ENCODE measurements around the gene MAPKBP1.

- TF ChIP-seq, protein P1, sequence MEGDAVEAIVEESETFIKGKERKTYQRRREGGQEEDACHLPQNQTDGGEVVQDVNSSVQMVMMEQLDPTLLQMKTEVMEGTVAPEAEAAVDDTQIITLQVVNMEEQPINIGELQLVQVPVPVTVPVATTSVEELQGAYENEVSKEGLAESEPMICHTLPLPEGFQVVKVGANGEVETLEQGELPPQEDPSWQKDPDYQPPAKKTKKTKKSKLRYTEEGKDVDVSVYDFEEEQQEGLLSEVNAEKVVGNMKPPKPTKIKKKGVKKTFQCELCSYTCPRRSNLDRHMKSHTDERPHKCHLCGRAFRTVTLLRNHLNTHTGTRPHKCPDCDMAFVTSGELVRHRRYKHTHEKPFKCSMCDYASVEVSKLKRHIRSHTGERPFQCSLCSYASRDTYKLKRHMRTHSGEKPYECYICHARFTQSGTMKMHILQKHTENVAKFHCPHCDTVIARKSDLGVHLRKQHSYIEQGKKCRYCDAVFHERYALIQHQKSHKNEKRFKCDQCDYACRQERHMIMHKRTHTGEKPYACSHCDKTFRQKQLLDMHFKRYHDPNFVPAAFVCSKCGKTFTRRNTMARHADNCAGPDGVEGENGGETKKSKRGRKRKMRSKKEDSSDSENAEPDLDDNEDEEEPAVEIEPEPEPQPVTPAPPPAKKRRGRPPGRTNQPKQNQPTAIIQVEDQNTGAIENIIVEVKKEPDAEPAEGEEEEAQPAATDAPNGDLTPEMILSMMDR (conservative IDR thresholded peaks at IDR 0.05; ENCODE audit: low read depth, low read length): no peak
- no peak for TF ChIP-seq EZH2 (IDR thresholded peaks at IDR 0.05; ENCODE audit: borderline replicate concordance, low read depth, low read length, poor library complexity, severe bottlenecking)
Measured at GRCh38 chr15:41774882-41775417, 666 bp downstream of the MAPKBP1 start.

Measured in A673 (cell line).